WERI-Rb-1 (cell line): ENCODE data around the gene PHLPP1.

Source experiments
- DNase-seq: peaks from one replicate; pipeline ENCODE4 v3.0.0-alpha.2; 2020
- H3K27ac ChIP-seq: fragments of 250-450 bp; sonication (Bioruptor Pico); 2 replicates; pipeline ENCODE4 v1.5.1; 2020; ENCODE audit warnings: mild to moderate bottlenecking, moderate library complexity
- H3K27me3 ChIP-seq: fragments of 250-450 bp; sonication (Bioruptor Pico); 2 replicates; pipeline ENCODE4 v1.5.1; 2021; ENCODE audit warnings: mild to moderate bottlenecking, low read depth, moderate library complexity; ENCODE audit not compliant: insufficient read depth, severe bottlenecking
- H3K36me3 ChIP-seq: fragments of 250-450 bp; sonication (Bioruptor Pico); 2 replicates; pipeline ENCODE4 v1.5.1; 2020; ENCODE audit warnings: mild to moderate bottlenecking, moderate library complexity
- H3K4me3 ChIP-seq: 2 replicates; pipeline ENCODE4 v1.5.1; 2011; ENCODE audit warnings: low read depth, mild to moderate bottlenecking, control low read depth, low read length
- H3K9me3 ChIP-seq: fragments of 250-450 bp; sonication (Bioruptor Pico); 2 replicates; pipeline ENCODE4 v1.5.1; 2021; ENCODE audit warnings: mild to moderate bottlenecking, moderate library complexity; ENCODE audit not compliant: severe bottlenecking
- TF ChIP-seq, protein P1 (sequence below): IDR thresholded peaks from 2 replicates; pipeline ENCODE4 v1.5.1; 2011; ENCODE audit warnings: low read depth, mild to moderate bottlenecking, control low read depth, inconsistent platforms, low read length

The PHLPP1 gene

GRCh38 chr18:63017076-63017475 lies 301.7 kb downstream of the PHLPP1 start:
- H3K27ac ChIP-seq = no peak overlapping the region
- H3K36me3 ChIP-seq = no peaks in the 10 kb centered on the region
- H3K4me3 ChIP-seq = no peak overlapping the region
- peaks cover 5% of the 10 kb centered on the region for H3K9me3 ChIP-seq
- DNase-seq = no peak
- no peaks in the 10 kb centered on the region for H3K27me3 ChIP-seq
- TF ChIP-seq, protein P1, sequence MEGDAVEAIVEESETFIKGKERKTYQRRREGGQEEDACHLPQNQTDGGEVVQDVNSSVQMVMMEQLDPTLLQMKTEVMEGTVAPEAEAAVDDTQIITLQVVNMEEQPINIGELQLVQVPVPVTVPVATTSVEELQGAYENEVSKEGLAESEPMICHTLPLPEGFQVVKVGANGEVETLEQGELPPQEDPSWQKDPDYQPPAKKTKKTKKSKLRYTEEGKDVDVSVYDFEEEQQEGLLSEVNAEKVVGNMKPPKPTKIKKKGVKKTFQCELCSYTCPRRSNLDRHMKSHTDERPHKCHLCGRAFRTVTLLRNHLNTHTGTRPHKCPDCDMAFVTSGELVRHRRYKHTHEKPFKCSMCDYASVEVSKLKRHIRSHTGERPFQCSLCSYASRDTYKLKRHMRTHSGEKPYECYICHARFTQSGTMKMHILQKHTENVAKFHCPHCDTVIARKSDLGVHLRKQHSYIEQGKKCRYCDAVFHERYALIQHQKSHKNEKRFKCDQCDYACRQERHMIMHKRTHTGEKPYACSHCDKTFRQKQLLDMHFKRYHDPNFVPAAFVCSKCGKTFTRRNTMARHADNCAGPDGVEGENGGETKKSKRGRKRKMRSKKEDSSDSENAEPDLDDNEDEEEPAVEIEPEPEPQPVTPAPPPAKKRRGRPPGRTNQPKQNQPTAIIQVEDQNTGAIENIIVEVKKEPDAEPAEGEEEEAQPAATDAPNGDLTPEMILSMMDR = no peak

DNA sequence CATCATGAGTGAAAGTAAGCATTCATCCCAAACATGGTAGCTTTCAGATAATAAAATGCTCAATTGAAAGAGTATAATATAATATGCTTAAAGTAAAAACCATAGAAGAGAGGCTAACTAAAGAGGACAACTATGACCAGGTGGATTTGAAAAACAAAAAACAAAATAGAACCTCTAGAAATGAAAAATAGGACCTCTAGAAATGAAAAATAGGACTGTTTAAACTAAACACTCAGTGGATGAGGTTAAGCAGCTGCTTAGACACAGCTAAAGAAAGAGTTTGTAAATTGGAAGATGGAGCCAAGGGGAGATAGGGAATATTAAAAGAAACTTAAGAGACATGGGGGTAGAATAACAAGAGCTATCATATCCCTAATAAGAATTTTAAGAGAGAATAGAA lies 302.6 kb downstream of the PHLPP1 start:
- TF ChIP-seq, protein P1 = no peak
- Histone ChIP-seq H3K9me3 (peaks cover 5% of the 10 kb centered on the region), H3K4me3 (no peak overlapping the region), H3K36me3 (no peaks in the 10 kb centered on the region), H3K27me3 (no peaks in the 10 kb centered on the region), H3K27ac (no peak overlapping the region)
- no peak for DNase-seq

- DNase-seq = no peak
- H3K36me3 ChIP-seq = no peaks in the 10 kb centered on the region
- no peak overlapping the region for H3K27ac ChIP-seq
- H3K9me3 ChIP-seq = peaks cover 5% of the 10 kb centered on the region
- H3K4me3 ChIP-seq = no peak overlapping the region
- TF ChIP-seq, protein P1 = peak; percentile 79
- H3K27me3 ChIP-seq = no peaks in the 10 kb centered on the region
These were observed 307.2 kb downstream of the PHLPP1 start for GRCh38 chr18:63022429-63023022.

DNA sequence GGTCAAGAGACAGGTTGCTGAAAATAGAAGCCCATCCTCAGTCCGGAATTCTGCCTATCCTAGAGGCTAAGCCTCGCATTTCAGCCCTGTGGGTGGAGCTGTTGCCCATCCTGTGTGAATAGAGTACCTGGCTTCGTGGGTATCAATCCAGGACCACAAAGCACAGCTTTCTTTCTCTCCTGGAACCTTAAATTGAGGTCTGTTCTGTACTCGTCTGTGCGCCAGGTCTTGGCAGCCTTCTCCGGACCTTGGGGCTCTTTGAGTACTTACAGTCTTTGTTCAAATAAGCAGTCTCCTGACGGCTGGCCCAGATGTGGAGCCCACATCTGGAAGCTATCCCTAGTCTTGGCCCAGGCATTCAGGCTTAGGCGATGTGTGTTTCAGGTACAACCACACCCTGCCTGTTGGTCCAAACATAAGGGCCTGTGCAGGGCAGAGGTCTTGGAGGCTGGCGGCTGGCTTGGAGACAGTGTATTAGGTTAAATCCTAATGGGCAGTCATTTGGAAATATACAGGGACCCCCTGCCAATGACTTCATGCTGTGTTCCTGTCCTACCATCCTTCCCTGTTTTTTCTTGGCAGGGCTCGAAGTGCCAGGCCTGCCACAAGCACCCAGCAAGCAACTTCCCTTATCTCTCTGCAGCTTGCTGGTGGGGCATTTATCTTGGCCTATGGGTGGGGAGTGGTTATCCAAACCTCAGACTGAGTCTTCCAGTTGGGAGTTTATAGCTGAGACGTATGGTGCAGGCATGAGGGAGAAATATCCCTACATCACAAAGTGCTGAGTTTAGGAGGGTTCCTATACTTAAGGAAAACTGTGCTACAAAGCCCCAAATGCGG lies 310.1 kb downstream of the PHLPP1 start:
- Histone ChIP-seq H3K9me3 (no peaks in the 10 kb centered on the region), H3K27ac (no peak overlapping the region), H3K4me3 (no peak overlapping the region), H3K27me3 (no peaks in the 10 kb centered on the region), H3K36me3 (no peaks in the 10 kb centered on the region)
- TF ChIP-seq, protein P1 = peak; percentile 84
- peak; percentile 62 for DNase-seq

DNA sequence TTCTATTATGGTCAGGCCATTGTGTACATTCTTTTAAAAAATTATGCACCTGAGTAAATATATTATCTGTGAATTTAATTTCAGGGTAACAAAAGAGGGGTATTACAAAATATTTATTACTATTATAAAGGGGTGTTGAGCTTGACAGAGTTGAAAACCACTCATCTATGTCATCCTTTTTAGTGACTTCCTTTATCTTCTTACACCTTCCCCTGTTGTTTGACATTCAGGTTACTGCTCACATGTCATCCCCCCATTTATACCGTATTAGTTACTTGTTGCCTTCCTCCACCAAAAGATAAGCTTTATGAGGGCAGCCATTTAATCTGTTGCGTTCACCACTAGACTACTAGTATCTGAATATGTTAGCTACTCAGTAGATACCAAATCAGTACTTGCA lies 313.0 kb downstream of the PHLPP1 start:
- Histone ChIP-seq H3K9me3 (no peaks in the 10 kb centered on the region), H3K36me3 (no peaks in the 10 kb centered on the region), H3K4me3 (no peak overlapping the region), H3K27ac (no peak overlapping the region), H3K27me3 (no peaks in the 10 kb centered on the region)
- TF ChIP-seq, protein P1 = no peak
- DNase-seq = no peak
